Suppressor macrophage (primary cell): ENCODE data around the gene ASAP3.
"Not testable (repeated sequence)": the region's sequence is repeated elsewhere in the genome, so short reads cannot be mapped to it uniquely, and the experiment has no call there.

ENCODE experiments used
- DNase-seq, 4 experiments: peaks; one replicate each; pipeline ENCODE4 v3.0.0-alpha.2; 2020 to 2022

The ASAP3 gene

DNA sequence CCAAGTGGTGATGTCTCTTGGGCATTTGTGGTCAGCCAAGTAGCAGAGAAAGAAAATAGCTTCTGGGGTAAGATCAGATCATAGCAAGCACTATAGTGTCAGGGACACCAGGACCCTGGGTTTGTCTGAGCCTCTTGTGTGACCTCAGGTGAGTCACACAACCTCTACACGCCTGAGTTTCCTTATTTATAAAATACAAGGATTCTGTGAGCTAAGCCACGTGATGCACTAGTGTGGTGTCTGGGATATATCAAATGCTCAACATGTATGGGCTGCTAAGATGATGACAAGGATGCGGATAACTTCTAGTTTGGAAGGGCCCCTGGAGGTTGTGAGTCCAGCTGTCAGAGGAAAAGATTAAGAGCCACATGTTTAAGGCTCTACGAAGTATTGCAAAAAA lies 89.8 kb downstream of the ASAP3 start:
- DNase-seq, result peak in 1 of 4 experiments; percentile 31

DNA sequence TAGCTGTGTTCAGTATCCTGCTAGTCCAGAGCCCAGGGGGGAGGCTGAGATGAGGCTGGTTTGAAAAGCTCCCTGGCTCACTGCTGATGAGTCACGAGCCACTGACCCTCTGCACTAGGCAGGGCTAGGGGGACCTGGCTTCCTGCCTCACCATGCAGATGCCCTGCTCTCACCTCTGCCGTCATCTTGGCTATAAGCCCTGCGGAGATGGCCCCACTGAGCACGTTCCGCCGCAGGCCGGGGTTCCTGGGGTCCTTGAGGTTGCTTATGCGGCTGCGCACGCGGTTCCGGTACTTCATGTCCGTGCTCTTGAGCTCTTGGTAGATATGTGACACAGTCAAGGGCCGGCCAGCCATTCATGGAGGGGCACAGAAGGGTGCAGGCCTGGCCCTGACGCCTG lies 90.3 kb downstream of the ASAP3 start:
- DNase-seq, result no peak

DNA sequence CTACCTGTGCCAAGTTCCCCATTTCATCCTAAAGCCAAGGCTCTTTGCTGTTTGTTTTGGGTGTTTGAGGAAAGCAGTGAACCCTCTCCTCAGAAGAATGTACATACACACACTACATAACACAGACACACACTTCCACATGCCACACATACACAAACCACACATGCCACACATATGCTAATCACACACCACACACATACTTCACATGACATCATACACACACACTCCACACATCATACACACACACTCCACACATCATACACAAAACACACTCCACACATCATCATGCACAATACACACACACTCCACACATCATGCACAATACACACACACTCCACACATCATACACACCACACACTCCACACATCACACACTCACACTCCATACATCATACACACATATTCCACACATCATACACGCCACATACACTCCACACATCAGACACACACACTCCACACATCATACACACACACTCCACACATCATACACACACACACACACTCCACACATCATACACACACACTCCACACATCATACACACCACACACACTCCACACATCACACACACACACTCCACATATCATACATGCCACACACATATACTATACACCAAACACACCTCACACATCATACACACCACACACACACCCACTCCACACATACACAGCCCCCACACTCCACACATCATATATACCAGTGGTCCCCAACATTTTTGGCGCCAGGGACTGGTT lies 91.7 kb downstream of the ASAP3 start:
- DNase-seq, result no peak

DNA sequence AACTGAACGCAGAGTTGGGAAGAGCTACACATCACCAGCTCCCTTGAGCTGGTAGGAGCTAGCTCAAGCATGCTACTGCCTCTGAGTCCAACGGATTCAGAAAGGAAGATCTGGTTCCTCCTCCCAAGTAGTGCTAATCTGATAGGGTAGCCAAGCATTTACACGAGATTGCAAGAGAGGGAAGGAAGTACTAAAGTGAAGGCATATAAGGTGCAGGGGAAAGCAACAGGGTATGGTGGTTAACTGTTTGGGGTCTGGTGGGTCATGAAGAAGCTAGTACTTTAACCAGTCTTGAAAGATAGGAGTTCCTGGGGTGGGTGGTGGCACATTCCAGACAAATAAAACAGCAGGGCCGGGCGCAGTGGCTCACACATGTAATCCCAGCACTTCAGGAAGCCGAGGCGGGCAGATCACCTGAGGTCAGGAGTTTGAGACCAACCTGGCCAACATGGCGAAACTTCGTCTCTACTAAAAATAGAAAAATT lies 94.1 kb downstream of the ASAP3 start:
- DNase-seq, result peak in 1 of 4 experiments; percentile 31

DNA sequence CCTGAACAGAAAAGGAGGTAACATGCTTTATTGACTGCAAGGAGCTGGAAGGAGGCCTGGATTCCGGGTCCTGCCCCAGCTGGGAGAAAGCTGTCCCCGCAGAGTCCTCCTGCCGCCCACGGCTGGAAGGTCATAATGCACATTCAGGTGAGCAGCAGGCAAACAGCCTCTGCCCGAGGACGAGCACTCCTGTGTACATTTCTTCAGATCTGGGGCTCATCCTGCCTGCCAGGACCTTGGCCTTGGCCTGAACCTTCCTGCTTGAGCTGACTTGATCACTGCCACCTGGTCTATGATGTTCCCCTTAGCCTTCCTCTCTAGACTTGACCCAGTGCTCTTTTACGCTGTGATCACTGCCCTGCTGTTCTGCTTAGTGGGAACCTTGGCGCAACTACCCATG lies 96.5 kb downstream of the ASAP3 start:
- DNase-seq, result no peak

DNA sequence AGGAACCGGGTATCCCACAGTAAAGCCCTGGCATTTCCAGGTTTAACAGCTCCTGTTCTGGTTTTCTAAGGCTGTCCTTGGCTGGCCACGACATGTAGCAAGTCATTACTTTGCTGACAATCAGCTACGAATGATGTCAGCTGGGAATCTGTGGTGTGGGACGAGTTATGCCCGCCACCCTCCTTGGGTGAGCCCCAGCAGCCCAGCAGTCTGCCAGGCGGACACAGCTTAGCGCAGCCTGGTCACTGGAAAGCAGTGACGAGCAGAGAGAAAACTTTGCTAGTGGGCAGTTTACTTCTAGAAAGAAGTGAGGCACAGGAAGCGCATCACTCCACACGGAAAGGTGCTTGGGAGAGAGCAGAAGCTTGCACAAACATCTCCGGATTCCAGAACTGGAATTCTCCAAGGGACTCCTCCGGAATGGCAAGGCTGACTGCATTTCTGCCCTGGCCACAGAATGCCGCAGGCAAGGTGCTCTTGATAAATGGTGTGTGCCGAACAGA lies 98.8 kb downstream of the ASAP3 start:
- DNase-seq, result no peak

DNA sequence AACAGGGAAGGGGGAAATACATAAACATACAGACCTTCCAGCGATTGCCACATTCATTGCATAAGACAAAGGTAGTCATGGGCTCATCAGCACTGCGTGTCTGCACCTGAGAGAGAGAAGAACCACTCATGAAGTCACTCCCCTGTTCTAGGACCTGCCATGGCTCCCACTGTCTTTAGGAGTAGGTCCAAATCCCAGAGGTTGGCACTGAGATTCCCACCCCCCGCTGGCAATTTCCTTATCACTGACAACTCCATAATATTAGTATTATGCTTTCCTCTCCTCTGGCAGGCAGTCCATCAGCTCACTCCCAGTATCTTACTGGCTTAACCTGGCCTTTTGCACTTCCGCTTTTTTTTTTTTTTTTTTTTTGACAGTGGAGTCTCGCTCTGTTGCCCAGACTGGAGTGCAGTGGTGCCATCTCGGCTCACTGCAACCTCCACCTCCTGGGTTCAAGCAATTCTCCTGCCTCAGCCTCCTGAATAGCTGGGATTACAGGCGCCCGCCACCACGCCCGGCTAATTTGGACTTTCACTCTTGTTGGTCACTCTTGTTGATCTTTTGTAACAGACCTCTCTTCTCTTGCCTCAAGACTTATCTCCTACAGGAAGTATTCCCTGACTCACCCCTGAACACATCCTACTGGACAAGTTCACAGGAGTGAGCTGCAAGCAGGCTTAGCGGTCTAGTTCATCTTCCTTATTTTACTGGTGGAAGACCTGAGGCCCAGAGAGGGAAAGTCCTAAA lies 99.5 kb downstream of the ASAP3 start:
- peak in 3 of 4 experiments; percentile 27 to 59 (median 33) for DNase-seq

DNA sequence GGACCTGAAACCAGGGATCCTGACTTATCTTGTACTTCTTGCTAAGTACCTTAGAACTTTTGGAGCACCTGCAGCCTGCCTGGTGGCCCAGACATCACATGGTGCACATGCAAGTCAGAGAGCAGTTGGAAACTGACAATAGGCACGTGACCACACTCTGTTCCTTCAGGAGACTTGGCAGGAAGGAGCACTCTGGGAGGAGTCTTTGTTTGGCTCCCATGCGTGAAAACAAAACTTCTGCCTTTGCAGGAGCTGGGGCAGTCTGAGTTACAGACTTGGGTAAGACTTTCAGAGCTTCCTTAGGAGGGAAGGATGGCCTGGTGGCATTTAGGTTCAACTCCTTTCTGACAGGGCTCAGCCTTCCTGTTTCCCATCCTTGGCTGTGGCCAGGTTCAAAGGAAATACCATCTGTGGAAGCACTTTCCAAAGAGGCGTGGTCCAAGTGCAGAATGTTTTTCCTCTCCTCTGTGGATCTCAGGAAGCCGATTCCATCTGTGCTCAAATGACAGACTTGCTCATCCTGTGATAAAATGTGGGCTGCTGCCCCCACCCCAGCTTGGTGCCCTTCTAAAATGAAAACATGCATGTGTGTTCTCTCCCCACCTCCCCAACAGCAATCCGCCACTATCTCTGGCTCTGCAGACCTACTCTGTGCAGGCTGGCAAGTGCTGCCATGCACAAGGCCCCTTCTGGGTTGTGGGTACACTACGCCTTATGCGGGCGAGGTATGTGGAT lies 100.2 kb downstream of the ASAP3 start:
- DNase-seq, result no peak

DNA sequence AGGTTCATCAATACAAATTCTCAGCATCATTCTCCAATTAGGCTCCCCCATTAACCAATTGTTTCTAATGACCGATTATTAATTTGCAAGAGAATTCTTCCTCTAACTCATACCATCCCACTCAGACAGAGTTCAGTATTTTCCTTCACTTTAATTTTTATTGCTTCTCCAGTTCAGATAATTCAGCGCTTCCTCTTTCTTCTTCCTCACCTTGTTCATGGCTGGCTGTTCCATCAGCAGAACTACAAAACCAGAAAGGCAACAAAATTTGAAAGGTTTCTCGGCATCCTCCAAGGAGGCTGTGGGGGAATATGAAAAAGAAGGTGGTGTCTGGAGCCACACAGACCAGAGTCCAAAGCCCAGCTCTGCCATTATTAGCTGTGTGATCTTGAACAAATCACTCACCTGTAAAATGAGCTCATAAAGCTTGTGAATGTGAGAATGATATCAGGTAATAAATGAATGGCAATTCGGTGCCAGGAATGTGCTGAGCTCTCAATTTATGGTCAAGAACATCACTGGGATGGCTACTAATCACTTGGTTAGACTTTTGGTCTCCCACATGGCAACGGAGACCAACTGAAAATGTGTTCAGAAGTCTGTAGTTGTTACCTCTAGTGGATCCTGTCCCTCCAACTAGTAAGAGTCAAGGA lies 102.6 kb downstream of the ASAP3 start:
- no peak for DNase-seq

DNA sequence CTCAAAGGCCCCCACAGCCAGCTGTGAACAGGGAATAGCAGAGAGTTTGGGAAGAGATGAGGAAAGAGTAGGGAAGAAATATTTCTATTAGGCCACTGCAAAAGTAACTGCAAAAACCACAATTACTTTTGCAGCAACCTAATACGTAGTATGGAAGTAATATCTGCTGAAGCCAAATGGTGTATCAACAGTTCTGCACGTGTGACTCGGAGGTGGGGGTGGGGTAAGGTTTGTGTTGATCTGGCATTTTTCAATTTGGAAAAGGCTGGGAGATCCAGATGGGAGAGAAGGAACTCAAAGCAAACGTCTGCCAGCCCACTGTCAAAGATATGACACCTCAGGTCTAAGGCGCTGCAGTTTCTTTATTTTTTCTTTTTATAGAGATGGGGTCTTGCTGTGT lies 103.3 kb downstream of the ASAP3 start:
- no peak for DNase-seq

DNA sequence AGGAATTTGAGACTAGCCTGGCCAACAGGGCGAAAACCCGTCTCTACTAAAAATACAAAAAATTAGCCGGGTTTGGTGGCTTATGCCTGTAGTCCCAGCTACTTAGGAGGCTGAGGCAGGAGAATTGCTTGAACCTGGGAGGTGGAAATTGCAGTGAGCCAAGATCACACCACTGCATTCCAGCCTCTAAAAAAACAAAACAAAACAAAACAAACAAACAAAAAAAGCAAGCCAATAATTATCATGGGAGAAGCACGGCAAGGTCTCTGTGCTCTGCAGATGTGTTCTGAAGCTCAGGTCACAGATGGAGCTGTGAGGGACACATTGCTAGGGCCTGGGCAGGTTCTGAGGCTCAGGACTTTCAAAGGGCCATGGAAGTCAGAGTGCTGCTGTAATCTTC lies 103.7 kb downstream of the ASAP3 start:
- DNase-seq, result not testable (repeated sequence)
